Cerebellar nuclear complex (tissue), 1 donor: ENCODE data around the gene CTCF.
A peak's percentile ranks its signal among the peaks of the same experiment; 100 is the strongest.

Experiments used
- DNase-seq, 2 experiments: peaks; one replicate each; lab custom pipeline; 2025; lab: John Stamatoyannopoulos, UW

The CTCF gene

DNA sequence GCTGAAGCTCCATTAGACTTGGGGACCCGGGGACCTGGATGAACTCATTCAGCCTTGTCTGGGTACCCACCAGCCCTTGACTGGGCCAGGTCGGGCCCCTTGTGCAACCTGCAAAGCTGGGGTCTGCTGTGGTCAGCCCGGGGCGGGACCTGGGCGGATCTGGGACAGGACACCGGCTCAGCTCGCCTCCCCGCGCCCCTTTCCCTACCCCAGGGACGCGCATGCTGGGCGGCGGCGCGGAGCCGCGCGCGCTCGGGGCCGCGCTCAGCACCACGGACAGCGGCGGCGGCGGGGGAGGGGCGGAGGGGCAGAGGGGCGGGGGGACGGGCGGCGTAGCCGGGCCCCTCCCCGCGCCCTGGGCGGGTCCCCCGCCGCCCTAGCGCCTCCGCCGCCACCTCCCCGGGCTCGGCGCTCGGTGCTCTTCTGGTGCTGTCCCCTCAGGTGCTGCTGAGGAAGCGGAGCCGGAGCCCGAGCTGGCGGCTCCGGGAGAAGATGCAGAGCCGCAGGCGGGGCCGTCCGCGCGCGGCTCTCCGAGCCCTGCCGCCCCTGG lies 90.3 kb downstream of the CTCF start:
- no peak for DNase-seq

DNA sequence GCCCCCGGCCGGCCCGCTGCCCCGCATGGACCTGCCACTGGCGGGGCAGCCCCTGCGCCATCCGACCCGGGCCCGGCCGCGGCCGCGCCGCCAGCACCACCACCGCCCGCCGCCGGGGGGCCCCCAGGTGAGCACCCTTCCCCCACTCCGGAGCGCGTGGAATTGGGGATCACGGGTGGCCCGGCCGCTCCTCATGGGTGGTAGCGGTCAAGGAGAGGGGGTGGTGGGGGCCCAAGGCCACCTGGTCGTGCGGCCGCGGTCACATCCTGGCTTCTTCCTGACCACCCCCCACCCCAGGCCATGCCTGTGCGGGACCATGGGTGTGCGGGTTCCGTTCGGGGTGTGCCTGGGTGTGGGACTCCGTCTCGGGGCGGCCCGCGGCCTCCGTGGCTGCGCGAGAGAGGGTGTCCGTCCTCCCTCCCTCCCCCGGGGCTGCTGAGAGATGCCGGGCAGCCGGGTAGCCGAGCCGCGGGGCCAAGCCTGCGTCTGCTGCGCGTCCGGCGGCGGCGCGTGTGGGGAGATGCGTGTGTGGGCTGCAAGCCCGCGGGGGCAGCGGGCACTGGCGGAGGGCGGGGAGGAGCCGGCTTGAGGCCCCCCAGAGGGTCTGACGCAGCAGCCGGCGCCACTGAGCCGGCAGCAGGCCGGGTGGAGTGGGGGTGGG lies 90.9 kb downstream of the CTCF start:
- DNase-seq = no peak

DNA sequence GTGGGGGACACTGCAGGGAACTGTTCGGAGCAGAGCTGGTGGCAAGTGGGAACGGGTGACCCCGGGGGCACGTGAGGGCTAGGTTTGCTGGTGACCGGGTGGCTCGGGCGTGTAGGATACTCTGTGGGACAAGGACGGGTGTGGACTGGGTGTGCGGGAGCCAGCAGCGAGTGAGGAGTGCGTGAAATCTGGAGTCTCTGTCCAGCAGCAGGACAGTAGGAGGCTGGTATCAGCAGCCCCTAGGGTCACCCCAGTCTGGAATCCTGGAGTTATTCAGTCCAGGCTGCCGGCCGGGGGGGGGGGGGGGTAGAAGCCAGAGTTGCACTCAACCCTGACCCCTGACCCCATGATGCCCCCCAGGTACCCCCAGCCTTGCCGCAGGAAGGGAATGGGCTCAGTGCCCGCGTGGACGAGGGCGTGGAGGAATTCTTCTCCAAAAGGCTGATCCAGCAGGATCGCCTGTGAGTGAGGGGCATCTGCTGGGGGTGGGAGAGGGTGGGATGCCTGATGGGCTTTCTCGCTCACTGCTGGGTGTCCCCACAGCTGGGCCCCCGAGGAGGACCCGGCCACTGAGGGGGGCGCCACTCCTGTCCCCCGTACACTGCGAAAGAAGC lies 91.6 kb downstream of the CTCF start:
- no peak for DNase-seq

DNA sequence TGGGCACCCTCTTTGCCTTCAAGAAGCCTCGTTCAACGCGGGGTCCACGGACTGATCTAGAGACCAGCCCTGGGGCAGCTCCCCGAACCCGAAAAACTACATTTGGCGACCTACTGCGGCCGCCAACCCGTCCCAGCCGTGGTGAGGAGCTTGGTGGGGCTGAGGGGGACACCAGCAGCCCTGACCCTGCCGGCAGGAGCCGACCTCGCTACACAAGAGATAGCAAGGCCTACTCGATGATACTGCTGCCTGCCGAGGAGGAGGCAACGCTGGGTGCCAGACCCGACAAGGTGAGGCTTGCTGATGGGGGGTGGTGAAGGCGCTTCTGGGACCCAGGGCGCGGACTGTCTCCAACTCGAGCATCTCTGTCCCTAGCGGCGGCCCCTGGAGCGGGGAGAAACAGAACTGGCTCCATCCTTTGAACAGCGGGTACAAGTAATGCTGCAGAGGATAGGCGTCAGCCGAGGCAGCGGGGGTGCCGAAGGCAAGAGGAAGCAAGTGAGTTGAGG lies 92.1 kb downstream of the CTCF start:
- no peak for DNase-seq

DNA sequence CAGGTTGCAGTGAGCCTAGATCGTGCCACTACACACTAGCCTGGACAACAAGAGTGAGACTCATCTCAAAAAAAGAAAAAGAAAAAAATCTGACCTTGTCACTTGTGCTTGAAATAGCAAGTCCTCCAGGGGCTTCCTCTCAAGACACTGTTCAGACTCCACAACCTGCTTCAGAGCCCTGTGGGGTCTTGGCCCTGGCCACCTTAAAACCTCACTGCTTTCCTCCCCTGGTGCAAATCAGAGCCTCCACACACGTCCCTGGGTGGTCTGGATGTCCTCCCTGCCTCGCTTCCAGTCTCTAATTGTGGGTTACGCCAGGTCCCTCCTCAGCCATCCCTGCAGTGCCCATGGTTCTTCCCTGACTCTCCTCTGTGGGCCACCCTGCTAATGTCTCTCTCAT lies 93.0 kb downstream of the CTCF start:
- no peak for DNase-seq

DNA sequence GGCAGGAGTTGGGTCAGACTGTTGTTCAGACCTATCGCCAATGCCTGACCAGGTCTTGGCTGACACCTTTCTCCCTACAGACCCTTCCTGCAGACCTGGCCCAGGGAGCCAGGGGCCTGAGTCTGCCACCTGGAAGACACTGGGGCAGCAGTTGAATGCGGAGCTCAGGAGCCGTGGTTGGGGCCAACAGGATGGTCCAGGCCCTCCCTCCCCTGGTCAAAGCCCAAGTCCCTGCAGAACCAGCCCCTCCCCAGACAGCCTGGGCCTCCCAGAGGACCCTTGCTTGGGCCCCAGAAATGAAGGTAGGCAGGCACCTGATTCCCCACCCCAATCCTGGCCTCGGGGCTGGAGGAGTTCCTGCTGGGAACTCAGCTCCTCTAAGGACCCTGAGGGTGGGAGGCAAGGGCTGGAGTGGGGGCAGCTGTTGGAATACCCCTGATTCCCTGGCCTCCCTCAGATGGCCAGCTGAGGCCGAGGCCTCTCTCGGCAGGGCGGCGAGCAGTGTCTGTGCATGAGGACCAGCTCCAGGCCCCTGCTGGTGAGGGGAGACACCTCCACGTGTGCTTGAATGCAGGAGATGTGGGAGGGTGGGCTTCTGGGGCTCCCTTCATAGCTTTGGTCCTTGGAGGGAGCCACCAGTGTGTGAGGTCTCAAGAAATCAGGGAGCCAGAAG lies 94.2 kb downstream of the CTCF start:
- no peak for DNase-seq

DNA sequence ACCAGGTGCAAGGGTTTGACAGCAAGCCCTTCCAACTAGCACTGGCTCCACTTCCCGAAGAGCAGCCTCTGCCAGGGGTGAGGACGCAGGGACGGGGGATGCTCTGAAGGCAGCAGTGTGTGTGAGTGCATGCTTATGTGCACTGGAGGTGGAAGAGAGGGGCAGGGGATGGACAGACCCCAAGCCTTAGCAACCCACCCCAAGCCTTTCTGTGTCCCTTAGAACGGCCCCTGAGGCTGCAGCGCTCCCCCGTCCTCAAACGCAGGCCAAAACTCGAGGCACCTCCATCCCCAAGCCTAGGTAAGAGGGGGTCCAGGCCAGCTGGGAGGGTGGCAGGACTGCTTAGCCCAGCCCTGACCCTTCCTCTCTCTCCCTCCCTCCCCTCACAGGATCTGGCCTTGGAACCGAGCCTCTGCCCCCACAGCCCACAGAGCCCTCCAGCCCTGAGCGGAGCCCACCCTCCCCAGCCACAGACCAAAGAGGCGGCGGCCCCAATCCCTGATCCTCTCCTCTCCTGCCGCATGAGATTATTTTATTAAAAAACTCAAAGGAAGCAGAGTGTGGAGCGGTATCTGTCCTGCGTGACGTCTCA lies 94.8 kb downstream of the CTCF start:
- DNase-seq = no peak

DNA sequence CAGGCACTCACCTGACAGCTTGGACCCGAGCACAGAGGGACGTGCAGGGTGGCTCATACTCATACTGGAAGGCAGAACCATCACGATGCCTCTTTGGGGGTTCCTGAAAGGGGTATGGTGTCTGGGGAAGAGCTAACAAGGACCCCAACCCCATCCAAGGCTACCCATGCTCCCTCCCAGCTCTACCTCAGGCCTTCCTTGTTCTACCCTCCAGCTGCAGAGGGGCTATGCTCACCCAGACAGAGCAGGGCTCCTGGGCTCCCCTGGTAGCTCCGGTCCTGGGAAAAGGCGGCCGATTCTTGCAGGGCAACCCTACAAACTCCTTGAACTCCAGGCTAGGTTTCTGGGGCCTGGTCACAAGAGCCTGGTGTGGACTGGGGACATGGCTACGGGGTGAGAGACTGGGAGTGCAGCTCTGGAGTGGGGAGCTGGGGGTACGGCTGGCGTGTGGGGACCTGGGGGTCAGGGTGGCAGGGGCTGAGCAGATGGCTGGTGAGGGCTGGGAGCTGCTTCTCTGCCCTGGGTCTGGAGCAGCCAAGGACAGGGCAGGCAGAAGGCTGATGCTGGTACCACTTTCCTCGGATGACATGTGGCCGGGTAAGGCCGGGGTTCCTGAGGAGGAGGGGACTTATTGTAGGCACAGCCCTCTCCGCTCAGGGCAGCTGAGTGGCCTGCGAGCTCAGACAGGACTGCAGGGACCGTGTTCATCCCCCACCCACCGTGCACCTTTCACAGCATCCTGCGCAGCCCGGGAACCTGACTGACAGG lies 95.6 kb downstream of the CTCF start:
- DNase-seq = no peak

DNA sequence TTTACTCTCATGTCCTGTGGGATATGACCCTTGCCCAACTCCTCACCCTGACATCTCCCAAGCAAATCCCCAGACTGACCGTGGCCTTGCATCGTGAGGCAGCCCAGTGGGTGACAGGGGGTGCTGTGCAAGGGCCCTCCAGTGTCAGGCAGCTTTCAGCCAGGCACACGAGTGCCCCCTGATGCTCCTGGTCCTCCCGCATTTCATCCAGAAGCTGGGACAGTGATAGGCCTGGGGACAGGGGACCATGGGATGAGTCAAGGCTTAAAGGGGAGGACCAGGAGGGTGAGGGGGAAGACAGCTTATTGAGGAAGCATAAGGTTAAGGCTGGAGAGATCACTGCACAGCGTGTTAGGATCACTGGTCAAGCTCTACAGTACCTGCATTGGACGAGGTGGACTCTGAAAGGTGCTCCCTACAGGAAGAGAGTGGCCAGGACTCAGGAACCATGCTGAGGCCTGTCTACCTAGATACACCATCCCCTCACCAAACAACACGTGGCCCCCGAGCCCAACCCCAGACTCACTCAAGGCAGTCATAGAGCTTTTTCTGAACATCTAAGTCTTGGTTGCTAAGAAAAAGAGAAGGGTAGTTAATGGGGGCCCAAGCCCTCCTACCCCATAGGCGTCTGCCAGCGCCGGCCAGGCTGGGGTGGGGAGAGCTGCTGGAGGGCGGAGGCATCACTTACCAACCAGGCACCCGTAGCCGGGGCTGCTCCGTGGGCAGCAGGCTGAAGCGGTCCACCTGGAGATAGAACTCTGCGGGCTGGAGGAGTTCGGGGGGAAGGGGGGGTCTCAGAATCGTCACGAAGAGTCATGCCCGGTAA lies 96.7 kb downstream of the CTCF start:
- no peak for DNase-seq

DNA sequence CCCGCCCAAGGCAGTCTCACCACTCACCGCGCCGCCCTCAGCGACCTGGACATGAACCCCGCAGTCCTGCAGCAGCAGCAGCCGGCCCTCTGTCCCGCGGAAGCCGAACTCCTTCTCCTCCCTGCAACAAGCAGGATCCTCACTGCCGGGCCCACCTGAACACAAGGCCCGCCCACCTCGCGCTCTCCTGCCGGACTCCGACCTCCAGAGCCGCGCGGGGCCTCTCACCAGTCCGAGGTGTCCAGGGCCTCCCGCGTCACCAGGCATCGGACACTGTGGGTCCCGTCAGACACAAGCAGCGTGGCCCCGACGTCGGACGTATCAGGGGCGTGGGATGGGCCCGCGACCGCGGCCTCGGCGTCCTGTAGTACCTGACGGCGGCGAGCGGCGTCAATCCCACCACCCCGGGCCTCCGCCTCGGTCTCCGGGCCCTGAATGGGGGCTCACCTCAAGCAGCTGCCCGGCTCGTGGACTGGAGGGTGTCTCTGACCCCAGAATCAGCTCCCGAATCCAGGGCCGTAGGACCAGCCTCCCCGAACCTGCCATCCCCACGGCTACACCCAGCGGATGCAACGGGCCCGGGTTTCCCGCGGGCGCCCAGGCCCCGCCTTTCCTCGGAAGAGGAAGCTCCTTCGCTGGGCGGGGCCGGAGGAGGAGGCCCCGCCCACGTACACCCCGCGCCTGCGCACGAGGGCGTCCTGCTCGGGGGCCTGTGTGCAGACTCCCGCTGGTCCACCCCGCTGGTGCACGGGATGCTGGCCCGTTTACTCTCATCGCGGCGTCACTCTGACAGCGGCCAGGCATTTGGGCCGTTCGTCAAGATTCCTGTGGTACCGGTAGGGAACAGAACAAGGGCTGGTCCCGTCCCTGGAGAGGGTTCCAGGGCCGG lies 97.6 kb downstream of the CTCF start, which contains the start of gene ACD:
Gene ACD, minus strand, starts transcription at position 586 of the 889 bp plus-strand sequence. Its CDS starts 40 bp downstream, at position 546.
- DNase-seq = peak; percentile 47 to 82

DNA sequence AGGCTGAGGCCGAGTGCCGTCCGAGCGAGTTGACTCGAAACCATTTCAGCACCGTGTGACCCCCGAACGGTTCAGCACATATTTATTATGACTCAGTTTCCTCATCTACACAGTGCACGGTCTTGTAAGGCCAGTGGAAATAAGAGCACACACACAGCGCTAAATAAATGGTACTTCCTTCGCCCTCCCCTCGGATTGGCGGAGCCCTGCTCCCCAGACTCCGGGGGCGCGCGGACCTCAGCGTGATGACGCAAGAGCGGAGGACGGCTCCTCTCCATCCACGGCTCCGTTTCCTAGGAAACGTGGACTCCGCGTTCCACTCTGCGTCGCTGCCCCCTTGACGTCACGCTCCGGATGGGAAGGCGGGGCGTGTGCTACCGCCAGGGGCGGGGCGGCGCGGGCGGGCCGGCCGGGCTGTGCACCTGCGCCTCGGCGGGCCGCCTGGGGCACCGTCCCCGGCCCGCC lies 98.3 kb downstream of the CTCF start, which contains the start of gene PARD6A:
Gene PARD6A, plus strand, starts transcription at position 397 of the 465 bp plus-strand sequence. CDS start 79 bp downstream, outside the sequence.
- peak; percentile 93 to 97 for DNase-seq

DNA sequence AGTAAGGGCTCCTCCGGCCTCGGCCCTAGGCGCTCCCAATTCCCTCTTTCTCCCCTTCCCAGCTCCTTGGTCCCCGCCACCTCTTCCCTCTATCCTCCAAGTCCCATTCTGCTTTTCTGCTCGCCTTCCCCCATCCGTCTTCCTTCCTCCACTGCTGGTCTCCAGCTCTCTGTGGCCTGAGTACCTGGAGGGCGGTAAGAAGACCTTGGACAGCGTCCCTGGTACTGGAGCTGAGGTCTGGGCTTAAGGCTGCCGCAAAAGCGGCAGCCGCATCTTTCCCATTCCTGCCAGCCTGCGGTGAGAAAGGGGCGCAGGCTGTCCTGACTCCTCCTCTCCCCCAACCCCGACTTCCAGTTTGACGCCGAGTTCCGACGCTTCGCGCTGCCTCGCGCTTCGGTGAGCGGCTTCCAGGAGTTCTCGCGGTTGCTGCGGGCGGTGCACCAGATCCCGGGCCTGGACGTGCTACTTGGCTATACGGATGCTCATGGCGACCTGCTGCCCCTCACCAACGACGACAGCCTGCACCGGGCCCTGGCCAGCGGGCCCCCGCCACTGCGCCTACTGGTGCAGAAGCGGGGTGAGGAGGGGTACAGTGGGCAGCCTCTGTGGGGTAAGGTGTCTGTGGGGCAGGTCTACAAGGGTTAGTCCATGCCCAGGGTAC lies 98.9 kb downstream of the CTCF start:
- no peak for DNase-seq

DNA sequence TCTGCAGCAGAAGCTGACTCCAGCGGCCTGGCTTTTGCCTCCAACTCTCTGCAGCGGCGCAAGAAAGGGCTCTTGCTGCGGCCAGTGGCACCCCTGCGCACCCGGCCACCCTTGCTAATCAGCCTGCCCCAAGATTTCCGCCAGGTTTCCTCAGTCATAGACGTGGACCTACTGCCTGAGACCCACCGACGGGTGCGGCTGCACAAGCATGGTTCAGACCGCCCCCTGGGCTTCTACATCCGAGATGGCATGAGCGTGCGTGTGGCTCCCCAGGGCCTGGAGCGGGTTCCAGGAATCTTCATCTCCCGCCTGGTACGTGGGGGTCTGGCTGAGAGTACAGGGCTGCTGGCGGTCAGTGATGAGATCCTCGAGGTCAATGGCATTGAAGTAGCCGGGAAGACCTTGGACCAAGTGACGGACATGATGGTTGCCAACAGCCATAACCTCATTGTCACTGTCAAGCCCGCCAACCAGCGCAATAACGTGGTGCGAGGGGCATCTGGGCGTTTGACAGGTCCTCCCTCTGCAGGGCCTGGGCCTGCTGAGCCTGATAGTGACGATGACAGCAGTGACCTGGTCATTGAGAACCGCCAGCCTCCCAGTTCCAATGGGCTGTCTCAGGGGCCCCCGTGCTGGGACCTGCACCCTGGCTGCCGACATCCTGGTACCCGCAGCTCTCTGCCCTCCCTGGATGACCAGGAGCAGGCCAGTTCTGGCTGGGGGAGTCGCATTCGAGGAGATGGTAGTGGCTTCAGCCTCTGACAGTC lies 99.7 kb downstream of the CTCF start:
- no peak for DNase-seq

DNA sequence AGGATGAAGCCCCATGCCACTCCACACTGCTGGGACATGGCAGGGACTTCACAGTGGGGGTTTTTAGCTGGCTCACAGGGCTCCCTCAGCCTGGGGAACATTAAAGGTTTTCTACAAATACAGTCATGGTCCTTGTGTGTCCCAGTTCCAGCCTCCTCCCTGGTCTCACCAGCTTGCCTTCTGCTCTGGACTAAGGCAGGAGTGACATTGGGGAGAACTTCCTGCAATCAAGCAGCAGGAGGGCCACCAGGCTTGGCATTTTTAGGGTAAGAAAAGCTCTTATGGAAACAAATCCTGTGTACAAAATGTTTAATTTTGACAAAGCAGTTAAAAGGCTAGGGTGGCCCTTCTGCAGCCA lies 100.3 kb downstream of the CTCF start:
- DNase-seq = no peak

DNA sequence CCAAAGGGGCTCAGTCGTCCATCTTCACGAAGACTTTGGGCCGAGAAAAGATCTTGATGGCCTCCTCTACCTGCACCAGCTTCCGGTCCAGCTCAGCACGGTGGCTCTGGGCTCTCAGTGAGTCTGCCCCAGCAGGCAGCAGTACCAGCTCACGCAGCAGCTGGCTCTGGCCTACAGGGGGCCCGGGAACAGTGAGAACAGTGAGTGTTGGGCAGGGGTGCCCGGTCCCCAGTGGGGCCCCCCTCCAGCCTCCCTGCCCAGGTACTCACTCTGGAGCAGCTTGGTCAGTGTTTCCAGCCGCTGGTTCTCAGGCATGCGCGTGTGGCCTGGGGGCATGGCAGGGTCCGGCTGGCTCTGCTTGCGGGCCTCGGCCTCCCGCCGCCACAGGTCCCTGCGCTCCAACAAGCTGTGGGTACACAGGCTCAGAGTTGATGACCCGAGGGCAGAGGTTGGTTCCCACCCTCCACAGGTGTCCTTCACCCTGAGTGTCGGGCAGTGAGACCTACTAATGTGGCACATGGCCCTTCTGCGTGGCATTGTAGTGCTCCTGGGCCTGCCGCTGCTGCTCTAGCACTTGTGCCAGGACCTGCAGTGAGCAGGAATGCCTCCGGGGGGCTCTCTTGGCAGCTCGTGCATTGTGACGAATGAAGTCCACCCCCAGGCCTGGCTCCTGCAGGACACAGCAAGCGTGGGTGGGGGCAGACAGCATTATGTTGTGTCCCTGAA lies 101.0 kb downstream of the CTCF start:
- DNase-seq = peak in 1 of 2 experiments; percentile 12

DNA sequence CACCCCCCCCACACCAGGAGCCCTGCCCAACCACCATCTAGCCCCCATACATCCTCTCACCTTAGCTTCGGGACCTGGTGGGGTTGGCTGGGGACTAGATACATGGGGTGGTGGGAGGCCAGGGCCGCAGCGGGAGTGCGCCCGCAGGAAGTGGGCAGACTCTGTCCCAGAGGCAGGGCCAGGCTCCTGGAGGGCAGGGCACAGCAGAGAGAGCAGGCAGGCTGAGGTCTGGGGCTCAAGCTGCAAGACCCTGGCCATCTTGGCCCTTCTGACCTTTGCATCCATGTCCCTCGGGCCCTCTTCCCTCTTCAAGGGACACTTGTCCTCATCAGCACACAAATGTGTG lies 101.5 kb downstream of the CTCF start:
- no peak for DNase-seq

DNA sequence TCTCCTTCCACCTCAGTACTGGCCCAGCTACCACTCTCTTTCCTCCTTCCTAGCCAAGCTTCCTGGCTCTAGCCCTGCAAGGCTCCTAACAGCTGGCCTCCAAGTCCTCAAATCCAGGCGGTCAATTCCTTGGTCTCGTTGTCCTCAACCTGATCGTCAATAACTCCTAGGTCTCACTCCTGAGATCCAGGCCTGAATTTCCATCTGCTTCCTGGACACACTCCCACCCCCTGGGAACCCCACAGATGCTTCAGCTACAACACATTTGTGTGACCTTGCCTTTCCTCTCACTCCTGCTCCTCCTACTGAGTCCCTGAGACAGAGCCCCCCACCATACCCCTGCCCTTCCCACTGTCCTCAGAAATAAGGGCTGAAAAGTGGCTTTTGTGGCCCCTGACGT lies 101.9 kb downstream of the CTCF start:
- DNase-seq = peak; percentile 23 to 67

DNA sequence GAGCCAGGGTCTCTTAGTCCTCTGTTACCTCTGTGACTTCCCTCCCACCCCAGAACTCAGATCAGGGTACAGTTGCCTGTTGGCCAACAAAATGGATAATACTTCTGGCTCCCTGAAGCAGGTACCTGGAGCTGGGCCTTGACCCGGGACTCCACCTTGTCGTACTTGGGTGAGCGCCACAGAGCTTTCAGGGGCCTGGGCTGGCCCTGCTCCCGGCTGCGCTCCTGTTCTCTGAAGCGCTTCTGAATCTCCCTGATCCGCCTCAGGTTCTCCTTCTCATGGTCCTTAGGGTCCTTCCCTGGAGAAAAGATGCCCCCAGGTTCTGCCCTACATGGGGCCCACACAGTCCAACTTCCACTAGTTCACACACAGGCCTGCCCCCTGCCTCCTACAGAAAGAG lies 102.5 kb downstream of the CTCF start:
- no peak for DNase-seq
